ENCODE data around the gene CDR2L.
"Not testable (repeated sequence)": the region's sequence is repeated elsewhere in the genome, so short reads cannot be mapped to it uniquely, and the experiment has no call there.

Gene CDR2L

GRCh38 chr17:74964988-74965622 is 22.3 kb upstream of the CDR2L start:
- no peak overlapping the region for H2AFZ ChIP-seq (ENCODE audit: low read length)
- H3K4me2 ChIP-seq (ENCODE audit: low read depth, low read length) = no peak overlapping the region
- TF ChIP-seq CTCF (IDR thresholded peaks at IDR 0.05; ENCODE audit: low read length) (no peak), EZH2phosphoT487 (IDR thresholded peaks at IDR 0.05; ENCODE audit: low read length) (no peak), EZH2 (optimal IDR thresholded peaks at IDR 0.05; ENCODE audit: low read depth, low read length) (no peak)
- no peaks in the 10 kb centered on the region for H3F3A ChIP-seq (ENCODE audit: insufficient read depth, low read length)
- no peaks in the 10 kb centered on the region for H3K9me3 ChIP-seq (replicated peaks; ENCODE audit: insufficient read depth, low read length)
- H3K9ac ChIP-seq (ENCODE audit: low read length) = no peak overlapping the region
- no peaks in the 10 kb centered on the region for H3K79me2 ChIP-seq (ENCODE audit: low read length)
- H3K36me3 ChIP-seq (replicated peaks; ENCODE audit: insufficient read depth, low read length) = no peaks in the 10 kb centered on the region
- no peak for DNase-seq
- no peak overlapping the region for H3K27ac ChIP-seq (ENCODE audit: low read length)
- H3K9me2 ChIP-seq (replicated peaks; ENCODE audit: insufficient read depth, low read length) = no peaks in the 10 kb centered on the region
- H3K4me3 ChIP-seq (ENCODE audit: low read length) = no peak overlapping the region
- H4K20me1 ChIP-seq (ENCODE audit: insufficient read depth, low read length) = no peaks in the 10 kb centered on the region
- peaks cover 8% of the 10 kb centered on the region for H3K27me3 ChIP-seq (replicated peaks; ENCODE audit: insufficient read depth, low read length)
- peaks cover 4% of the 10 kb centered on the region for H3K4me1 ChIP-seq (ENCODE audit: low read length)

- Histone ChIP-seq H2AFZ (ENCODE audit: low read length) (no peak overlapping the region), H3K79me2 (ENCODE audit: low read length) (no peaks in the 10 kb centered on the region), H3K36me3 (replicated peaks; ENCODE audit: insufficient read depth, low read length) (no peaks in the 10 kb centered on the region), H3F3A (ENCODE audit: insufficient read depth, low read length) (no peaks in the 10 kb centered on the region), H3K9me3 (replicated peaks; ENCODE audit: insufficient read depth, low read length) (no peaks in the 10 kb centered on the region), H3K9me2 (replicated peaks; ENCODE audit: insufficient read depth, low read length) (no peaks in the 10 kb centered on the region), H3K27me3 (replicated peaks; ENCODE audit: insufficient read depth, low read length) (peaks cover 26% of the 10 kb centered on the region), H3K4me3 (ENCODE audit: low read length) (no peak overlapping the region), H3K27ac (ENCODE audit: low read length) (no peak overlapping the region), H3K4me2 (ENCODE audit: low read depth, low read length) (no peak overlapping the region), H3K4me1 (ENCODE audit: low read length) (no peaks in the 10 kb centered on the region; the same call in 1 of the 2 replicates), H3K9ac (ENCODE audit: low read length) (no peak overlapping the region), H4K20me1 (ENCODE audit: insufficient read depth, low read length) (no peaks in the 10 kb centered on the region)
- TF ChIP-seq EZH2phosphoT487 (IDR thresholded peaks at IDR 0.05; ENCODE audit: low read length) = no peak
- no peak for TF ChIP-seq CTCF (IDR thresholded peaks at IDR 0.05; ENCODE audit: low read length)
- no peak for TF ChIP-seq EZH2 (optimal IDR thresholded peaks at IDR 0.05; ENCODE audit: low read depth, low read length)
- no peak for DNase-seq
These were observed 19.1 kb upstream of the CDR2L start for GRCh38 chr17:74968361-74968780.

GRCh38 chr17:74969501-74969900 is 17.9 kb upstream of the CDR2L start:
- H3K4me2 ChIP-seq (ENCODE audit: low read depth, low read length); H3K27ac ChIP-seq (ENCODE audit: low read length); H3K36me3 ChIP-seq (replicated peaks; ENCODE audit: insufficient read depth, low read length); H3K9me3 ChIP-seq (replicated peaks; ENCODE audit: insufficient read depth, low read length); H3K9me2 ChIP-seq (replicated peaks; ENCODE audit: insufficient read depth, low read length); H3K79me2 ChIP-seq (ENCODE audit: low read length); H2AFZ ChIP-seq (ENCODE audit: low read length); H3K4me3 ChIP-seq (ENCODE audit: low read length); DNase-seq; H4K20me1 ChIP-seq (ENCODE audit: insufficient read depth, low read length); H3K9ac ChIP-seq (ENCODE audit: low read length); H3K4me1 ChIP-seq (ENCODE audit: low read length); H3F3A ChIP-seq (ENCODE audit: insufficient read depth, low read length): not testable (repeated sequence)
- H3K27me3 ChIP-seq (replicated peaks; ENCODE audit: insufficient read depth, low read length) = peaks cover 36% of the 10 kb centered on the region

GRCh38 chr17:74970395-74970794 is 17.0 kb upstream of the CDR2L start:
- H3K36me3 ChIP-seq (replicated peaks; ENCODE audit: insufficient read depth, low read length) = no peaks in the 10 kb centered on the region
- TF ChIP-seq CTCF (IDR thresholded peaks at IDR 0.05; ENCODE audit: low read length) (no peak), EZH2phosphoT487 (IDR thresholded peaks at IDR 0.05; ENCODE audit: low read length) (no peak), EZH2 (optimal IDR thresholded peaks at IDR 0.05; ENCODE audit: low read depth, low read length) (no peak)
- H3K27me3 ChIP-seq (replicated peaks; ENCODE audit: insufficient read depth, low read length) = peaks cover 38% of the 10 kb centered on the region
- H4K20me1 ChIP-seq (ENCODE audit: insufficient read depth, low read length) = no peaks in the 10 kb centered on the region
- no peak overlapping the region for H3K27ac ChIP-seq (ENCODE audit: low read length)
- H3K9me2 ChIP-seq (replicated peaks; ENCODE audit: insufficient read depth, low read length) = no peaks in the 10 kb centered on the region
- H3K79me2 ChIP-seq (ENCODE audit: low read length) = no peaks in the 10 kb centered on the region
- no peak overlapping the region for H3K9ac ChIP-seq (ENCODE audit: low read length)
- no peaks in the 10 kb centered on the region; the same call in 1 of the 2 replicates for H3K4me1 ChIP-seq (ENCODE audit: low read length)
- H3K4me3 ChIP-seq (ENCODE audit: low read length) = no peak overlapping the region
- H2AFZ ChIP-seq (ENCODE audit: low read length) = no peak overlapping the region
- no peak overlapping the region for H3K4me2 ChIP-seq (ENCODE audit: low read depth, low read length)
- no peaks in the 10 kb centered on the region for H3F3A ChIP-seq (ENCODE audit: insufficient read depth, low read length)
- no peak for DNase-seq
- H3K9me3 ChIP-seq (replicated peaks; ENCODE audit: insufficient read depth, low read length) = no peaks in the 10 kb centered on the region
